OCI-LY1 (cell line): ENCODE data around the gene IL23A.
"Not testable (repeated sequence)": the region's sequence is repeated elsewhere in the genome, so short reads cannot be mapped to it uniquely, and the experiment has no call there.

Experiments
- H2AFZ ChIP-seq: fragments of 200-600 bp; sonication (generic), shearing (Covaris generic); 2 replicates; pipeline ENCODE4 v1.6.0; 2014; ENCODE audit warnings: antibody characterized with exemption, mild to moderate bottlenecking, low read length
- H3F3A ChIP-seq: fragments of 200-600 bp; sonication (generic), shearing (Covaris generic); 2 replicates; pipeline ENCODE4 v1.6.0; 2014; ENCODE audit warnings: mild to moderate bottlenecking, antibody characterized with exemption, low read length, moderate library complexity; ENCODE audit not compliant: insufficient read depth
- H3K27ac ChIP-seq: fragments of 200-600 bp; sonication (generic); 2 replicates; pipeline ENCODE4 v1.5.1; 2014; ENCODE audit warnings: low read length, mixed run types, mild to moderate bottlenecking, low read depth; ENCODE audit not compliant: poor library complexity, severe bottlenecking
- H3K27me3 ChIP-seq: fragments of 200-600 bp; sonication (generic); 2 replicates; pipeline ENCODE4 v1.6.0; 2014; ENCODE audit warnings: antibody characterized with exemption, mild to moderate bottlenecking, low read length, moderate library complexity; ENCODE audit not compliant: insufficient read depth
- H3K36me3 ChIP-seq: fragments of 200-600 bp; sonication (generic); 2 replicates; pipeline ENCODE4 v1.6.1; 2014; ENCODE audit warnings: mild to moderate bottlenecking, antibody characterized with exemption, low read length, moderate library complexity, mixed read lengths; ENCODE audit not compliant: insufficient read depth
- H3K4me1 ChIP-seq: fragments of 200-600 bp; sonication (generic); 2 replicates; pipeline ENCODE4 v1.5.1; 2014; ENCODE audit warnings: mild to moderate bottlenecking, low read length, moderate library complexity; ENCODE audit not compliant: insufficient read depth, severe bottlenecking
- H3K4me2 ChIP-seq: fragments of 200-600 bp; sonication (generic), shearing (Covaris generic); 2 replicates; pipeline ENCODE4 v1.6.1; 2014; ENCODE audit warnings: low read length
- H3K4me3 ChIP-seq: fragments of 200-600 bp; sonication (generic); 2 replicates; pipeline ENCODE4 v1.5.1; 2014; ENCODE audit warnings: low read length, low read depth, mild to moderate bottlenecking, mixed read lengths; ENCODE audit not compliant: poor library complexity, severe bottlenecking
- H3K79me2 ChIP-seq: fragments of 200-600 bp; shearing (Covaris generic); 2 replicates; pipeline ENCODE4 v1.6.1; 2016; ENCODE audit warnings: mixed run types, low read length, mixed read lengths; ENCODE audit not compliant: insufficient read depth
- H3K9ac ChIP-seq: fragments of 200-600 bp; sonication (generic), shearing (Covaris generic); 2 replicates; pipeline ENCODE4 v1.6.1; 2014; ENCODE audit warnings: mild to moderate bottlenecking, low read length, mixed read lengths
- H3K9me2 ChIP-seq: fragments of 200-600 bp; sonication (generic), shearing (Covaris generic); 2 replicates; pipeline ENCODE4 v1.6.1; 2014; ENCODE audit warnings: low read depth, mild to moderate bottlenecking, low read length, mixed read lengths
- H3K9me3 ChIP-seq: fragments of 200-600 bp; shearing (Covaris generic); 2 replicates; pipeline ENCODE4 v1.6.1; 2014; ENCODE audit warnings: low read length, mixed read lengths
- H4K20me1 ChIP-seq: fragments of 200-600 bp; sonication (generic), shearing (Covaris generic); 2 replicates; pipeline ENCODE4 v1.6.0; 2016; ENCODE audit warnings: mild to moderate bottlenecking, low read length; ENCODE audit not compliant: insufficient read depth
- CTCF ChIP-seq: fragments of 200-600 bp; sonication (generic), shearing (Covaris generic); IDR thresholded peaks from 2 replicates; pipeline ENCODE4 v1.5.1; 2017; ENCODE audit warnings: mild to moderate bottlenecking, antibody characterized with exemption, low read length, moderate library complexity, mixed read lengths
- EZH2 ChIP-seq: fragments of 200-600 bp; sonication (generic), shearing (Covaris generic); IDR thresholded peaks from 2 replicates; pipeline ENCODE4 v1.8.0; 2017; ENCODE audit warnings: borderline replicate concordance, mixed run types, mild to moderate bottlenecking, antibody characterized with exemption, low read length, moderate library complexity, mixed read lengths

Gene IL23A

GRCh38 chr12:56334490-56334793, 4.2 kb upstream of the IL23A start:
- H3K9me3 ChIP-seq: no peaks in the 10 kb centered on the region
- peaks cover 45% of the 10 kb centered on the region for H3K4me1 ChIP-seq
- no peaks in the 10 kb centered on the region for H3K9me2 ChIP-seq
- H3K4me2 ChIP-seq: peak overlapping the region; percentile 98
- peak overlapping the region; percentile 93 for H3K9ac ChIP-seq
- no peaks in the 10 kb centered on the region for H3K27me3 ChIP-seq
- H3K27ac ChIP-seq: peak overlapping the region; percentile 87
- no peak for TF ChIP-seq EZH2
- no peak for TF ChIP-seq CTCF
- H4K20me1 ChIP-seq: no peaks in the 10 kb centered on the region
- no peaks in the 10 kb centered on the region for H3K79me2 ChIP-seq
- H3K4me3 ChIP-seq: peak overlapping the region; percentile 85
- H3F3A ChIP-seq: no peaks in the 10 kb centered on the region
- H2AFZ ChIP-seq: no peak overlapping the region
- H3K36me3 ChIP-seq: no peaks in the 10 kb centered on the region

DNA sequence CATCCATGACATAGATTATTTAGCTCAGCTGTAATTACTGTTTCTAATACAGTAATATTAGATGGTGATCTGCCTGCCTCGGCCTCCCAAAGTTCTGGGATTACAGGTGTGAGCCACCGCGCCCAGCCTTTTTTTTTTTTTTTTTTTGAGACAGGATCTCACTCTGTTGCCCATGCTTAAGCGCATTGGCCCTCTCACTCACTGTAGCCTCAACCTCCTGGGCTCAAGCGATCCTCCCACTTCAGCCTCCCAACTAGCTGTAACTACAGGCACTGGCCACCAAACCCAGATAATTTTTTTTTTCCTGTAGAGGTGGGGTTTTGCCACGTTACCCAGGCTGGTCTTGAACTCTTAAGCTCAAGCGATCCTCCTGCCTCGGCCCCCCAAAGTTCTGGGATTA, 3.2 kb upstream of the IL23A start:
- H3K27ac ChIP-seq, H3K9ac ChIP-seq, H3K27me3 ChIP-seq, H2AFZ ChIP-seq, H3K9me2 ChIP-seq, H3K36me3 ChIP-seq, H3K79me2 ChIP-seq, H3K4me3 ChIP-seq, H3K9me3 ChIP-seq, H4K20me1 ChIP-seq, H3K4me2 ChIP-seq, H3F3A ChIP-seq: not testable (repeated sequence)
- peaks cover 45% of the 10 kb centered on the region for H3K4me1 ChIP-seq

DNA sequence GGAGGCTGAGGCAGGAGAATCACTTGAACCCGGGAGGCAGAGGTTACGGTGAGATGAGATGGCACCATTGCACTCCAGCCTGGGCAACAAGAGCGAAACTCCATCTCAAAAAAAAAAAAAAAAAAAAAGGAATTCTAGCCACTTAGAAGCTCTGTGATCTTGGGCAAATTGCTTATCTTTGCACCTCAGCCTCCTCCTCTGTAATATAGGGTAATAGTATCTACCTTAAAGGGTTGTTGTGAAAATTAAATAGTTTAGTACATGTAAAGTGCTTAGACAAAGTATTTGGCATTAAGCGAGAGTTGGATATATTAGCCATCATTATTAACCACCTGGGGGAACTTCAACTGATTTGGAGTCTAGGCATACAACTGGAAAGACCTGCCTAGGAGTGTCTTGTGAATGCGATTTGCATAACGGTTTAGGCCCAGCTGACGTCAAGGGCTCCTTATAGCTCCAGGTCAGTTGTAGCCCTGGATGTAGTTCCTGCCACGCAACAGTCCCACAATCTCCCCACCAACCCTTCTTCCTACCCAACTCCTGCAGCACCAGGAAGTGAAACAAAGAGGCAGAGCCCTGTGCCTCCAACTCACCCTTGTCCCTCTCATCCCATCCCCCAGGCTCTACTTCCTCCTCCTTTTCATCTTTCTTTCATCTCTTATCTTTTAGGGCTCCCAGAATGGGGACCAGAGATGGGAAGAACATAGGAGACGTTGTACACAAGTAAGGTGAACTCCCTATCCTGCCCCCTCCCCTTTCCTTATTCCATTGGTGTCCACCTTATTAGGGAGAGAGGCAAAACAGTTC, 2.1 kb upstream of the IL23A start:
- H3K79me2 ChIP-seq: no peaks in the 10 kb centered on the region
- H3K9ac ChIP-seq: no peak overlapping the region
- no peaks in the 10 kb centered on the region for H3K9me2 ChIP-seq
- no peaks in the 10 kb centered on the region for H3F3A ChIP-seq
- H3K36me3 ChIP-seq: no peaks in the 10 kb centered on the region
- no peaks in the 10 kb centered on the region for H3K27me3 ChIP-seq
- peaks cover 45% of the 10 kb centered on the region for H3K4me1 ChIP-seq
- H3K4me2 ChIP-seq: no peak overlapping the region
- TF ChIP-seq EZH2 (no peak), CTCF (no peak)
- H3K27ac ChIP-seq: peak overlapping the region; percentile 64
- no peak overlapping the region for H3K4me3 ChIP-seq
- H4K20me1 ChIP-seq: no peaks in the 10 kb centered on the region
- H2AFZ ChIP-seq: no peak overlapping the region
- H3K9me3 ChIP-seq: no peaks in the 10 kb centered on the region

GRCh38 chr12:56337753-56338251, 882 bp upstream of the IL23A start:
- H2AFZ ChIP-seq: no peak overlapping the region
- no peaks in the 10 kb centered on the region for H3K27me3 ChIP-seq
- no peaks in the 10 kb centered on the region for H3K9me3 ChIP-seq
- peaks cover under 1% of the 10 kb centered on the region; the same call in 1 of the 2 replicates for H3K36me3 ChIP-seq
- no peak overlapping the region for H3K9ac ChIP-seq
- no peaks in the 10 kb centered on the region for H3K9me2 ChIP-seq
- TF ChIP-seq EZH2: no peak
- TF ChIP-seq CTCF: no peak
- H3K27ac ChIP-seq: peak overlapping the region; percentile 20
- no peaks in the 10 kb centered on the region for H3K79me2 ChIP-seq
- no peaks in the 10 kb centered on the region for H3F3A ChIP-seq
- peaks cover 39% of the 10 kb centered on the region for H3K4me1 ChIP-seq
- H4K20me1 ChIP-seq: no peaks in the 10 kb centered on the region
- H3K4me2 ChIP-seq: 0 out of 2 replicates have a peak overlapping the region, but pooled peaks have one; percentile 6
- H3K4me3 ChIP-seq: no peak overlapping the region
